ENCODE data around the gene RFPL4A.

RFPL4A gene

GRCh38 chr19:55801416-55801815 lies 42.5 kb downstream of the RFPL4A start:
- DNase-seq (ENCODE audit: insufficient read length, low spot score): no peak
- FAIRE-seq: no peak

GRCh38 chr19:55802281-55802680 lies 43.4 kb downstream of the RFPL4A start:
- DNase-seq (ENCODE audit: insufficient read length, low spot score): no peak
- FAIRE-seq: no peak

- DNase-seq (ENCODE audit: insufficient read length, low spot score): peak; percentile 46
Measured at GRCh38 chr19:55809381-55810058, 50.6 kb downstream of the RFPL4A start.

GRCh38 chr19:55811340-55811739 lies 52.4 kb downstream of the RFPL4A start:
- FAIRE-seq: no peak

More at GRCh38 chr19:55809381-55810058, 50.6 kb downstream of the RFPL4A start:
- FAIRE-seq: peak; percentile 23

GRCh38 chr19:55812449-55812848 lies 53.6 kb downstream of the RFPL4A start:
- FAIRE-seq (no peak), DNase-seq (ENCODE audit: insufficient read length, low spot score) (no peak)

More at GRCh38 chr19:55811340-55811739, 52.4 kb downstream of the RFPL4A start:
- no peak for DNase-seq (ENCODE audit: insufficient read length, low spot score)

Data from HTR-8/SVneo (cell line).